ENCODE data around the gene RAB3B.
"Not testable (repeated sequence)": the region's sequence is repeated elsewhere in the genome, so short reads cannot be mapped to it uniquely, and the experiment has no call there.

RAB3B gene

DNA sequence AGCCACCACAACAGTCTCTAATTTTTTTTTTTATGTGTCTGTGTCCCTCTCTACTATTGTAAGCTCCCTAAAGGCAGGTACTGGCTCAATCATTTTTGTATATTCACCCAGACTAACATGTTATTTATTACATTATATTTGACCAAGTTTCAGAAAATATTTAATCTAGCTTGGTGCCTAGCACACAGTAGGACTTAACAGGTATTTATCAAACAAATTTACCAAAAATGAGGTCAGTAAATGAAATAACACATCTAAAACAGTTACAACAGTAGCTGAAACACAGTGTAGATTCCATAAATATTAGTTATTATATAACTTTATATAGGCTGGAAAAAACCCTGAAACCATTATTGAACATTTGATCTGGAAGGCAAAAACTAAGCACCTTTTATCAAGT is 114.7 kb downstream of the RAB3B start:
- no peak for DNase-seq (ENCODE audit: extremely low read depth in 1 of 2, low read depth in 1 of 2)

DNA sequence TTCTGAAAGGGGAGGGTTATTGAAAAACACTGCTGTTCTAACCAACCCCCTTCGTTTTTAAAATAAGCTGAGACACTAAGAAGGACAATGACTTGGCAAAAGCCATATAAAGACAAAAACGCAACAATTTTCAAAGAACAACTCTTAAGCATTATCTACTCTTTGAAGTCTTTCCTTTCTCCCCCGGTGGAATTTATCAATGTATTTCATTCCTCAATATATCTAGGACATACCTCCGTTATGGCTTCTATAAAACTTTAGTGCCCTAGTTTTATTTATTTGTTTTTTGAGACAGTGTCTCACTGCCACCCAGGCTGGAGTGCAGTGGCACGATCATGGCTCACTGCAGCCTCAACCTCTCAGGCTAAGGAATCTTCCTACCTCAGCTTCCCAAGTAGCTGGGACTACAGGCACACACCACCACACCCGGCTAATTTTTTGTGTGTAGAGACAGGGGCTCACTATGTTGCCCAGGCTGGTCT is 115.2 kb downstream of the RAB3B start:
- no peak for DNase-seq (ENCODE audit: extremely low read depth in 1 of 2, low read depth in 1 of 2)

DNA sequence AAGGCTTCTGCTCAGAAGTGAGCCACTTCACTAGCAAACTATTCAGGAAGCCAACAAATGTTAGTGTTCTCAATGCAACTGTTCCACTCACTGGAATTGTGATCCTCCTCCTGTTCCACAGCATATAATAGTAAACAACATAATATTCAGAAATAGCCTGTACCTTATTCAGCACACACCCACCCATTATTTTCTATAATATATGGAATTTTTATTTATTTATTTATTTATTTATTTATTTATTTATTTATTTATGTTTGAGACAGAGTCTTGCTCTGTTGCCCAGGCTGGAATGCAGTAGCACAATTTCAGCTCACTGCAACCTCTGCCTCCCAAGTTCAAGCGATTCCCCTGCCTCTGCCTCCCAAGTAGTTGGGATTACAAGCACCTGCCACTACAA is 117.2 kb downstream of the RAB3B start:
- not testable (repeated sequence) for DNase-seq (ENCODE audit: extremely low read depth in 1 of 2, low read depth in 1 of 2)

DNA sequence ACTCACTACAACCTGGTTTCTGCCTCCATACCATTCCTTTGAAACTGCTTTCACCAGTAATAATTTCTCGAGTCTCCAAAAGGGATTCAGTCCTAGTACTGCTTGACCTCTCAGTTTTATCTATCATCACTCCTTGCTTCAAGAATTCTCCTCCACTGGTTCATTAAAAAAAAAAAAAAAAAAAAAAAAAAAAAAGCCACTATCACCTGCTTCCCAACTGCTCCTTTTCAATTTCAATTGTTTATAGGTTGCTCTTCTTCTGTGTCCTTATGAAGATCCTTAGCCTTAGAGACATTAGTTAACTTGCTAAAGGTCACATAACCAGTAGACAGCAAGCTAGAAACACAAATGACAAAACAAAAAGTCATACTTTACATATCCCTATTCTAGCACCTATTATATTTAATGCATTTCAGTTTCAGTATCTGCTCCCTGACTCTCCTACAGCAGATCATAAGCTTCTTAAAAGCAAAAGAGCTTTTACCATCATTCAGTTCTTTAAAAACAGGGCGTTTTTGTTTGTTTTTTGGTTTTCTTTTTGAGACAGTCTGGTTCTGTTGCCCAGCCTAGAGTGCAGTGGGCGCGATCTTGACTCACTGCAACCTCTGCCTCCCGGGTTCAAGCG is 119.0 kb downstream of the RAB3B start:
- no peak for DNase-seq (ENCODE audit: extremely low read depth in 1 of 2, low read depth in 1 of 2)

DNA sequence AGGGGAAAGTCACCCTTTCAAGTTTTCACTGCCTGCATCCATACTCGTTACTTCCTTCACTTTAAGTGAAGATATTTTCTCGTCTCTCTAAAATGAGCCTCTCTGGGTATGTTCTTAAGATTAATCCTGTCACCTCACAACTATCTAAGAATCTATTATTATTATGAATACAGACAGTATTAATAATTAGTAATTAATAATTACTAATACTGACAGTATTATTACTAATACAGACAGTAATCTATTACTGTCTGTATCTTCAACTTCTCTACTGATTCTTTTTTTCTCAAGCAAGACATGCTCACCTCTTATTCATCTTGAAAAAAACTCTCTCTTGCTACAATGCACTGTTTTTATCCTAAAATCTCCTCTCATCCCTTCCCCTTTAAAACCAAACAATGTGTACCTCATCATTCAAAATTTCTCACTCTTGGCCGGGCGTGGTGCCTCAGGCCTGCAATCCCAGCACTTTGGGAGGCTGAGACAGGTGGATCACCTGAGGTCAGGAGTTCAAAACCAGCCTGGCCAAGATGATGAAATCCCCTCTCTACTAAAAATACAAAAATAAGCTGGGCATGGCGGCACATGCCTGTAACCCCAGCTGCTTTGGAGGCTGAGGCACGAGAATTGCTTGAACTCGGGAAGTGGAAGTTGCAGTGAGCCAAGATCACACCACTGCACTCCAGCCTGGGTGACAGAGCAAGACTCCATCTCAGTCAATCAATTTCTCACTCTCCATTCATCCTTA is 119.7 kb downstream of the RAB3B start:
- no peak for DNase-seq (ENCODE audit: extremely low read depth in 1 of 2, low read depth in 1 of 2)

DNA sequence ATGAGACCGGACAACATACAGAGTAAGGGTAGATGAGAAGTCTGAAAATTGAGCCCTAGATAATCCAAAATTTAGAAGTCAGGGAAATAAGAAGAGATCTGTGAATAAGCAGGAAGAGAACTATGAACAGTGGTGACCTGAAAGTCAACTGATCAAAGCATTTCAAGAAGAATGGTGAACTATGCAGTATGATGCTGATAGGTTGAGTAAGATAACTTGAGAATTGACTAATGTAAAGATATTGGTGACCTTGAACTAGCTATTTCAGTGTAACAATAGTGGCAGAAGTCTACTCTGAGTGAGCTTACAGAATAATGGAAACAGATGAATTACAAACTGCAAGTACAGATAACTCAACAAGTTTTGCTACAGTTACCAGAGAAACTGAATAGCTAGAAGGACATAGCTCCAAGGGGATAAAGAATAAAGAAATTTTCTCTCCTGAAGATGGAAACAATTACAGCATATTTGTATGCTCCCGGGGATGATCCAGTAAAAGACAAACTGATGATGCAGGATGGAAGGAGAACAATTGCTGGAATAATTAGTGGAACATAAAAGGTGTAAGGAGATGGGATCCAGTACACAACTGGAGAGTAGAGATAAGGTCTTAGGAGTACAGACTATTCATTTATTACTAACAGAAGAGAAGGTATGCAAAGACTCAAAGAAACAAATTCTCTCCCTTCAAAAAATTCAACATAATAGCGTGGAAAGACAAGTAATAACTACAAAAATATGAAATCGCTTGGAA is 122.8 kb downstream of the RAB3B start:
- DNase-seq (ENCODE audit: extremely low read depth in 1 of 2, low read depth in 1 of 2), result no peak

DNA sequence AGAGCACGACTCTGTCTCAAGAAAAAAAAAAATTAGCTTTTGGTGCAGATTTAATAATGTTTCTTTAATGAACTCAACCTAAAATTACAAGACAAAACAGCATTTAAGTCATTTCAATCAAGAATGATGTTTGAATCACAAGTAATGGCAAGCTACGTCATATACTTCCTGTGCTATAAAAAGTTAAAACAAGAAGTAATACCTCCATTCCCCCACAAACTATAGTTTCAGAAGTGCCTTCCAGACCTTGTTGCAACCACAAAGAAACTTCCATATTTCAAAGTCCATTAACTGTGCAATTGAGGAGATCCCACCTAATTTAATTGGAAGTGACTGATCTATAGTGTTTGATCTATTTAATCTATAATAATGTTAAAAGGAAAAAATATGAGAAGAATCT is 127.1 kb downstream of the RAB3B start:
- DNase-seq (ENCODE audit: extremely low read depth in 1 of 2, low read depth in 1 of 2), result no peak

DNA sequence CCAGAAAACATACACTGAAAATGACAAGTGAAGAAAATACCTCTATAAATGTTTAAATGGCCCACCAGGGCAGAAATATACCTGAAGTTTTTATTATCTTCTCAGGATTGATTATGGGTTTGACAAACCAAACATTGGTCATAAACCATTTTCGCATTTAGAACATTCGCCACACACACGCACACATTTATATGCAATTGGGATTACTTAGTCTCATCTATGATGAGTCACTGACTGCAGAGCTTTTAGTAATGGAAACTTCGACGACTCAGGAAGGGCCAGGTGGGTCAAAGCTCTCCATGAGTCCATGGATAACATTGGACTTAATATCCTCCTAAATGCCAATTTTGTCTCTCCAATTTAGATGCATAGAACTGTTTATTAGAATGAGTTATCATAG is 128.8 kb downstream of the RAB3B start:
- DNase-seq (ENCODE audit: extremely low read depth in 1 of 2, low read depth in 1 of 2), result no peak

DNA sequence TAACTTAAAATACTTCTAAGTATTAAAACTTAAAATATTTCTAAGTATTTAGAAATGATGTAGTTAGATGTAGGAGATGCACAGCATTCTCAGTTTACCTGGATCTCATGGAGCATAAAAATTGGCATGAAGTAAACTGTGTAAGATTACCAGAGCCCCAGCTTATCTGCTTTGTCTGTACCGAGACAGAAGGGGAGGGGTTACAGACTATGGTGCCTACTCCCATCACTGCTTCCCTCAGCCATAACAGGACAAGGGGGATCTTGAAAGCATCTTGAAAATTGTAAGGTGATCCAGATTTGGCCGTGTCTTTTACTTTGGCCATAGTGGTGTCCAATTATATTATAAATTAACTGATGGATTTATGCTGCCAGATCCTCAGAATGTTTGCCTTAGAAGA is 130.8 kb downstream of the RAB3B start:
- DNase-seq (ENCODE audit: extremely low read depth in 1 of 2, low read depth in 1 of 2), result no peak

DNA sequence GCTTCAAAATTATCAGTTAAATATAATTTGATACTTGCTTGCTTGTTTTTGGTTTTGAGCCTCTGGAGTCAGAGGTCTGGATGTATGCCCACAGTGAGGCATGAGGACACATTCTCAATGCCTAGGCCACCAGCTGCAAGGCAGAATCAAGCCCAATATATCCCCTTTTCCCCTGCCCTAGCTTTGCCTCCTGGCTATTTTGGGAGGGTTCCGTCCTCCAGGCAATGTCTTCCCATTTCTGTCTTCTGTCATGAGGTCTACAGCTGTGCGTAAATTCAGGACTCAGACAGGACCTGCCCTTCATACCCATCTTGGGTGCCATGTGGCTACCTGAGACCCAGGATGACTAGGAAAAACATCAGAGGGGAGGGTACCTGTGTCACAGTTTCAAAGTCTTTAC is 131.2 kb downstream of the RAB3B start:
- no peak for DNase-seq (ENCODE audit: extremely low read depth in 1 of 2, low read depth in 1 of 2)

DNA sequence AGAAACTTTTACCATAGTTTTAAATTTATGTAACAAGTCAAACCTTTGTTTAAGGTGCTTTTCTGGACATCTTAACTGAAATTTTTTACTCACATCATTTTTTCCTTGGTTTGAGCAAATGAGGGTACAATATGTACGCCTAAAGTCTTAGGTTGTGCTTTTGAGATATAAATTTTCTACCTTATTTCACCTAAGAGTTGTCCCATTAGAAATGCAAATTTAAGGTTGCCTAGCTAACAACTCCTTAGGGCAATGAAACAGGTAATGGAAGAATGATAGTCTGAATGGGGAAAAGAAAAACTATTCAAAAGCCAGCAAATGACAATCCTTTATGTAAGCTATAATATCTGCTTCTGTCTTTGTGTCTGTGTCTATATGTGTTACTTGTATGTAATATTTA is 131.6 kb downstream of the RAB3B start:
- no peak for DNase-seq (ENCODE audit: extremely low read depth in 1 of 2, low read depth in 1 of 2)

Measured in activated CD8-positive, alpha-beta memory T cell treated with anti-CD3 and anti-CD28 coated beads for 1 hour (primary cell).